ENCODE data around the gene SUFU. TPM values are rescaled to one million over a fixed set of nuclear protein-coding genes. Genes with fewer than 3 reads are reported as not detected.
"Not testable (repeated sequence)": the region's sequence is repeated elsewhere in the genome, so short reads cannot be mapped to it uniquely, and the experiment has no call there.

The SUFU gene
- total RNA-seq, 4 donors from 2014 or later = 3.7 to 10.1 (median 7.1) TPM

DNA sequence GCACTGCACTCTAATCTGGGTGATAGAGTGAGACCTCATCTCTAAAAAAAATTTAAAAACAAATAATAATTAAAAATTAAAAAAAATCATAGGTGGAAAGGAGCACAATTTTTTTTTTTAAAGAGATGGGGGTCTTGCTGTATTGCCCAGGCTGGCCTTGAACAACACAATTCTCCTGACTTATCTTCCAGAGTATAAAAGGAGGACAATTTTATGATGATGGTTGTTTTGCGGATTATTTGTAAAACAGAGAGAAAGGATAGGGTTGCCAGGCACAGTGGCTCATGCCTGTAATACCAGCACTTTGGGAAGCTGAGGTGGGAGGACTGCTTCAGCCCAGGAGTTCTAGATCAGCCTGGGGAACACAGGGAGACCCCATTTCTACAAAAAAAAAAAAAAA, 6.2 kb upstream of the SUFU start:
- DNase-seq (ENCODE audit: low spot score) (no peak), ATAC-seq (ENCODE audit: low FRiP score) (no peak)
- TF ChIP-seq, protein P1, sequence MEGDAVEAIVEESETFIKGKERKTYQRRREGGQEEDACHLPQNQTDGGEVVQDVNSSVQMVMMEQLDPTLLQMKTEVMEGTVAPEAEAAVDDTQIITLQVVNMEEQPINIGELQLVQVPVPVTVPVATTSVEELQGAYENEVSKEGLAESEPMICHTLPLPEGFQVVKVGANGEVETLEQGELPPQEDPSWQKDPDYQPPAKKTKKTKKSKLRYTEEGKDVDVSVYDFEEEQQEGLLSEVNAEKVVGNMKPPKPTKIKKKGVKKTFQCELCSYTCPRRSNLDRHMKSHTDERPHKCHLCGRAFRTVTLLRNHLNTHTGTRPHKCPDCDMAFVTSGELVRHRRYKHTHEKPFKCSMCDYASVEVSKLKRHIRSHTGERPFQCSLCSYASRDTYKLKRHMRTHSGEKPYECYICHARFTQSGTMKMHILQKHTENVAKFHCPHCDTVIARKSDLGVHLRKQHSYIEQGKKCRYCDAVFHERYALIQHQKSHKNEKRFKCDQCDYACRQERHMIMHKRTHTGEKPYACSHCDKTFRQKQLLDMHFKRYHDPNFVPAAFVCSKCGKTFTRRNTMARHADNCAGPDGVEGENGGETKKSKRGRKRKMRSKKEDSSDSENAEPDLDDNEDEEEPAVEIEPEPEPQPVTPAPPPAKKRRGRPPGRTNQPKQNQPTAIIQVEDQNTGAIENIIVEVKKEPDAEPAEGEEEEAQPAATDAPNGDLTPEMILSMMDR (IDR thresholded peaks at IDR 0.05) = no peak

DNA sequence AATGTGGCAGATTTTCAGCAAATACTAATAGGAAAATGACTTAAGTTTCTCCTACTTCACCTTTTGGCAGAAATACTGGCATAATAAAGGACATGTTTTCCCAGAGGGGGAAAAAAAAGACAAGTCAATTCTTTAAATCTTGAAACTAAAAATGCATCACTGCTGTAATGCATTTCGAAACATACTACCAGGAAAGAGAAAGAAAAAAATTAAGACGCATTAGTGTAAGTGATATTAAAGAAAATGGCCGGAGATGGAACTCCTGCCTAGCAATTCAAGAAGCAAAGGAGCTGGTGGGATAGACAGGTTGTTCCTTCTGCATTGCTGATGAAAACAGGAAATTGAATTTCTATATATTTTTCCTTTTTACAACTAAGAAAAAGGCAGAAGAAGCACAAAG, 4.4 kb upstream of the SUFU start:
- ATAC-seq (ENCODE audit: low FRiP score) (no peak), DNase-seq (ENCODE audit: low spot score) (no peak)
- TF ChIP-seq, protein P1 (IDR thresholded peaks at IDR 0.05) = no peak

DNA sequence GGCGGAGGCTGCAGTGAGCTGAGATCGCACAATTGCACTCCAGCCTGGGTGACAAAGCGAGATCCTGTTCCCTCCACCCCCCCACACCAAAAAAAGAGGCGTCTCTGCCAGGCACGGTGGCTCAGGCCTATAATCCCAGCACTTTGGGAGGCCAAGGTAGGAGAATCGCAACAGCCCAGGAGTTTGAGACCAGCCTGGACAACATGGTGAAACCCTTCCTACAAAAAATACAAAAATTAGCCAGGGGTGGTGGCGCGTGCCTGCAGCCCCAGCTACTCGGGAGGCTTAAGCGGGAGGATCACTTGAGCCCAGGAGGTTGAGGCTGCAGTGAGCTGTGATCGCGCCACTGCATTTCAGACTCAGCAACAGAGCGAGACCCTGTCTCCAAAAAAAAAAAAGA, 3.1 kb upstream of the SUFU start:
- not testable (repeated sequence) for DNase-seq (ENCODE audit: low spot score); ATAC-seq (ENCODE audit: low FRiP score)

DNA sequence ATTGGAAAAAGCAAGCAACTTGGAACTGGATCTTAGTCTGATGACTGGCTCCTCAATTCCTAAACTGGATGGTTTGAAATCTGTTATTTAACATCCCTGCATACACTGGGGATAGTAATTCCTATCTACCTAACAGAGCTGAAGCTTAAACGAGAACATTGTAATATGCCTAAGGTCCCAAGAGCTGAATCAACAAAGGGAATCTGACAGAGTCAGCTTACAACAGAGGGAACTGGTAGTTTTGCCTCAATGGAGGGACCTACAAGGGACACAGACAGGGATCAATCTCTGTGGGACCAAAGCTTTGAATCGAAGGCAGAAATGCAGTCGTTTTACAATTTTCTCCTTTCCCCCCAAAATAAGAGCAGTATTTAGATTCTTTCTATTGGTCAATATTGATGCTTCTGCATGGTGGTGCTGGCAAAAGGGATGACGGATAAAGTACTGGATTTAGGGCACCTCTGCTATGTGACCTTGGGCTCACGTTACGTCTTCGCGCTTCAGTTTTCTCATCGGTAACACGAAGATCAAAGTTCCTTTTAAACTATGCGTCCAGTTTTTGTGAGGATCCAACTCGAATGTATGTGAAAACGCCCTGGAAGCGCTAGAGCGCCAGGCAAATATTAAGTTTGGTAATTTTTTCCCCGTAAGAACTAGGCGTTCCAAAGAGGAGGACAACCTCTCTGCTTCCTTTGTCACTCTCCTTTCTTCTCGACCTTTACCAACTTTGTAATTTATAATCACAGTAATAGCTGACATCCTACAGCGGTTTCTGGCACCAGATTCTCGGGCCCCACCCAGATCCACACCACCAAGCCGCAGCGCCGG, 2.4 kb upstream of the SUFU start:
- TF ChIP-seq, protein P1 (IDR thresholded peaks at IDR 0.05) = no peak
- ATAC-seq (ENCODE audit: low FRiP score) (no peak), DNase-seq (ENCODE audit: low spot score) (no peak)

DNA sequence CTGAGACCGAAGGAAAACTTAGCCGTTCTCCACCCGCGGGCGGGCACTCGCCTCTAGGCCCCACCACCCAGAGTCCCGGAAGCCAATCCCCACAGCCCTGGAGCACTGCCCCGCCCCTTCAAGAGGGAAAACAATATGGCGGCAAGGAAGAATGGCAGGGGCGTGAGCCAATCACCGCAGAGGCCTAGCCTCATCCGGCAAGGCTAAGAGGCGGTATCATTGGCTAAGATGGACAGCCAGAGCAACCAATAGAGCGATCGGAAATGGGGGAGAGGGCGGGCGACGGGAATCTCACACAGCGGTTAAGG, 1.8 kb upstream of the SUFU start:
- TF ChIP-seq, protein P1 (IDR thresholded peaks at IDR 0.05) = peak in 1 of 3 donors; percentile 52
- DNase-seq (ENCODE audit: low spot score) (peak; percentile 92), ATAC-seq (ENCODE audit: low FRiP score) (peak; percentile 88)

DNA sequence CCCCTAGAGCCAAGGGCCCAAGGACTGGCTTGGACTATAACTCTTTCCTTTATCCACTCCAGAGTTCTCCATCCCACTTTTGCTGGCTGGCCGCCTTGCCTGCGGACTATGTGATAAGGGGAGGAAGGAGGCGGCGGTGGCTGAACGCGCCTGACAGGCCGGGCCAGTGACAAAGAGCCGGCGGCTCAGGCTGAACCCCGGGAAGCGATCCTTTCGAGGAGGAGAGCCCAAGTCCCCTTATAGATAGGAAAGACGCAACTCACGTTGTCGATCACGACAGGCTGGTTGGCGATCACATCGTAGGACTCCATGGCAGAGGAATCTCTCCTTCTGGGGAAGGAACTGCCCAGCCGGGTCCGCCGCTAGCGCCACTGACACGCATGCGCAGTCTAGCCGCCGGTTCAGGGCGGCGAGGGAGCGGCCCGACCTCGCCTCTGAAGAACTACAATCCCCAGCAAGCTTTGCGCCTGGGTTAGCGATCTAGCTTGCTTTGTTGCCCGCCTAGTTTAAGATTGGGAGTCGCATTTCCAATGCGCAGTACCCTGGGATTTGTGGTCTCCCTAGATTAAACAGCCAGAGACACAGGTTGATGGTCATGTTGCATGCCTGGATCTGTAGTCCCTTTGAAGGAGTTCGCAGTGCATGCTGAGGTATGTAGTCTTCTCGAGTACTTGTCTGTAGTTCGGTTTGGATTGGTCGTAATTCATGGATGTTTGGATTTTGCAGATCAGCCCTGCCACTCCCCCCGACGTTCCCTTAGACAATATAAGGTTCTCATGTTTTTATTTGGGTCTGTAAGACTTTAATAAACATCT, 1.2 kb upstream of the SUFU start, which contains the start of gene ACTR1A:
TSS of gene ACTR1A (minus strand) at position 376 of the 815 bp plus-strand sequence. CDS start at position 311, 65 bp downstream.
- peak; percentile 75 for DNase-seq (ENCODE audit: low spot score)
- ATAC-seq (ENCODE audit: low FRiP score) = peak; percentile 83
- TF ChIP-seq, protein P1 (IDR thresholded peaks at IDR 0.05) = no peak

DNA sequence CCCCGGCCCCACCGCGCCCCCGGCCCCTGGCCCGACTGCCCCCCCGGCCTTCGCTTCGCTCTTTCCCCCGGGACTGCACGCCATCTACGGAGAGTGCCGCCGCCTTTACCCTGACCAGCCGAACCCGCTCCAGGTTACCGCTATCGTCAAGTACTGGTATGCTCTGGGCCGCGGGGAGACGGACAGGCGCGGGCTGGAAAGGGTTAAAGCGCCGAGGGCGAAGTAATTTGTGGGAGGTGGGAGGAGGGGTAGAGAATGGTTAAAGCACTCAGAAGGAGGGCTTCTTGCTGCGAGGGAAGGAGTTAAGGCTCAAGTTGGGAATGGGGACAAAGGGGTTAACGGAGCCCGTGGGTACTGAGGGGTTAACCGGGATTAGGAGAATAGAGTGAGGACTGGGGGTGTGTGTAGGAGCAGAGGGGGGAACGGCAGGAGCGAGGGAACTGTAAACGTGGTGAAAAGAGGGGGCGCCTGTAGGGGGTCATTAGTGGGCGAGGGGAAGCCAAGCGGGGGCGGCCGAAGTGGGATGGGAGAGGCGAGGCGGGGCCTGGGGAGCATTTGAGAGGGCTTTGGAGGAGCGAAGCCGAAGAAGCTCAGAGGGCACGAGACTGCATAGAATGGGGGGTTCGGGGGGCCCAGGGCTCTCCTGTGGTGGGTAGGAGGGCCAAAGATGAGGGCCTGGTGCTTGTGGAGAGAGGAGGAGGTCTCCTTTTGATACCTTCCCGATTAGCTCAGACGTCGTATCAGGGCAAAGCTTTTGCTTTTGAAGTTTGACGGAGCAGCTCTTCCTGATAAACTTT, 605 bp downstream of the SUFU start:
- TF ChIP-seq, protein P1 (IDR thresholded peaks at IDR 0.05) = no peak
- ATAC-seq (ENCODE audit: low FRiP score) = no peak
- no peak for DNase-seq (ENCODE audit: low spot score)

Measured in omental fat pad (tissue), 4 donors.